SIG-M5 (cell line): ENCODE data around the gene CAMK2N1.

Experiments used
- DNase-seq: peaks from one replicate; lab custom pipeline; 2025; lab: John Stamatoyannopoulos, UW

CAMK2N1 gene

GRCh38 chr1:20443703-20444586 is 42.1 kb downstream of the CAMK2N1 start:
- no peak for DNase-seq

GRCh38 chr1:20442920-20443625 is 42.9 kb downstream of the CAMK2N1 start:
- no peak for DNase-seq

- no peak for DNase-seq
These were observed 45.2 kb downstream of the CAMK2N1 start for GRCh38 chr1:20440785-20441200.

- DNase-seq = no peak
These were observed 46.7 kb downstream of the CAMK2N1 start for GRCh38 chr1:20439282-20439681.

- DNase-seq = no peak
These were observed 48.4 kb downstream of the CAMK2N1 start for GRCh38 chr1:20437640-20438039.

- no peak for DNase-seq
These were observed 53.1 kb downstream of the CAMK2N1 start for GRCh38 chr1:20432891-20433290.
